Measurements from ENCODE around the gene CHSY1. TPM values are rescaled to one million over a fixed set of nuclear protein-coding genes. Genes with fewer than 3 reads are reported as not detected.

The CHSY1 gene
- total RNA-seq, 1 experiment from 2014 or later: 29.8 TPM

DNA sequence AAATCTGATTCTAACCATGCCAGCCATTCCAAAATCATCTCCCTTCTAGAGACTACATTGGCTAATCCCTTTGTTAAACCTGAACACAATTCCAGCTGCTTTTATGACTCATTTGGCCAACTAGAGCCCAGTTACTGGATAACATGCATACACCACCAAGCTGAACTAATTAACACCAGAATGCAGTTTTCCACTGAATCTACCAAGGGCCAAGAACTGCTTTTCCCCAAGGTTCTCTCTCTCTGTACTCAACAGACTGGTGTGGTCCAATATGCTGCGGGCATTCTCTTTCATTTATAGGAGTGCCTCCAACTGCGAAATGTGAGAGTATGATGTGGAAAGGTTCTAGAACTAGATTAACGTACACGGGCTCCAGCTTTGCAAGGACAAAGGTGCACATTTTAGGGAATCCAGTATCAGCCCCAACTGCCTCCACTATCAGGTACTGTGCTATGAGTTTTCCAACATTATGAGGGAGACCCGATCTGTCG is 1.5 kb downstream of the CHSY1 start:
- Mint-ChIP-seq H3K9me3 (ENCODE audit: unreplicated experiment) (no peaks in the 10 kb centered on the region), H3K36me3 (ENCODE audit: insufficient read depth, unreplicated experiment) (peaks cover 6% of the 10 kb centered on the region), H3K27ac (ENCODE audit: low read depth, unreplicated experiment) (no peak overlapping the region), H3K4me3 (ENCODE audit: unreplicated experiment) (peak overlapping the region; percentile 71), H3K27me3 (ENCODE audit: insufficient read depth, unreplicated experiment) (no peaks in the 10 kb centered on the region), H3K4me1 (ENCODE audit: insufficient read depth, unreplicated experiment) (peaks cover 31% of the 10 kb centered on the region)
- BruUV-seq (replicated peaks): no TSS peak
- TF ChIP-seq, protein P1, sequence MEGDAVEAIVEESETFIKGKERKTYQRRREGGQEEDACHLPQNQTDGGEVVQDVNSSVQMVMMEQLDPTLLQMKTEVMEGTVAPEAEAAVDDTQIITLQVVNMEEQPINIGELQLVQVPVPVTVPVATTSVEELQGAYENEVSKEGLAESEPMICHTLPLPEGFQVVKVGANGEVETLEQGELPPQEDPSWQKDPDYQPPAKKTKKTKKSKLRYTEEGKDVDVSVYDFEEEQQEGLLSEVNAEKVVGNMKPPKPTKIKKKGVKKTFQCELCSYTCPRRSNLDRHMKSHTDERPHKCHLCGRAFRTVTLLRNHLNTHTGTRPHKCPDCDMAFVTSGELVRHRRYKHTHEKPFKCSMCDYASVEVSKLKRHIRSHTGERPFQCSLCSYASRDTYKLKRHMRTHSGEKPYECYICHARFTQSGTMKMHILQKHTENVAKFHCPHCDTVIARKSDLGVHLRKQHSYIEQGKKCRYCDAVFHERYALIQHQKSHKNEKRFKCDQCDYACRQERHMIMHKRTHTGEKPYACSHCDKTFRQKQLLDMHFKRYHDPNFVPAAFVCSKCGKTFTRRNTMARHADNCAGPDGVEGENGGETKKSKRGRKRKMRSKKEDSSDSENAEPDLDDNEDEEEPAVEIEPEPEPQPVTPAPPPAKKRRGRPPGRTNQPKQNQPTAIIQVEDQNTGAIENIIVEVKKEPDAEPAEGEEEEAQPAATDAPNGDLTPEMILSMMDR (IDR thresholded peaks at IDR 0.05; ENCODE audit: unreplicated experiment): no peak
- intact Hi-C loops (cut with micrococcal nuclease): loop anchor here (1.0 to 2.0 kb wide), 3 partner anchors 50 to 162 kb away; no protein-coding TSS in a partner anchor
- DNase-seq (ENCODE audit: unreplicated experiment): peak; percentile 70
- ChIA-PET POLR2A (interaction anchor here (0.6 to 2.1 kb wide), 17 partner anchors 10 to 647 kb away, joined by 3 to 13 read pairs (median 3); no protein-coding TSS in a partner anchor), CTCF (interaction anchor here (0.7 to 1.8 kb wide), 6 partner anchors 18 to 332 kb away, joined by 3 to 6 read pairs (median 4); no protein-coding TSS in a partner anchor)

DNA sequence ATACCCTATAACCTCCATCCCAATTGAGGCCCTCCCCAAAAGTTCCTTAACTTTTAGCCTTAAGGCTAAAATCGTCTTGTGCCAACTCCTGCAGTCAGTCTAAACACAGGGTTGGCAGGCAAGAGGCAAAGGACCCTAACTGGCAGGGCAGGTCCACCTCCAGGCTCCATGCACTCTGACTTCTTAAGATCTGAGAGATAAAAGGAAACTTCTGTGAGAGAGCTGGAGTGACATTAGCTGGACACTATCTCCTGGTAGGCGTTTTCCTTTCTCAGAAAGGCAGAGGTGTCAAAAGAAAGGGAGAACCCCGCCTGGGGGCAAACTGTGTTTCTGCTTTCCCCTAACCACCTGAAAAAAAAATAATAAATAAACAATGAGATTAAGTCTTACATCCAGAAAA is 3.6 kb downstream of the CHSY1 start:
- no peaks in the 10 kb centered on the region for H3K27me3 Mint-ChIP-seq (ENCODE audit: insufficient read depth, unreplicated experiment)
- TF ChIP-seq, protein P1 (IDR thresholded peaks at IDR 0.05; ENCODE audit: unreplicated experiment): no peak
- no peaks in the 10 kb centered on the region for H3K9me3 Mint-ChIP-seq (ENCODE audit: unreplicated experiment)
- POLR2A ChIA-PET: interaction anchor here (0.6 to 1.0 kb wide), 2 partner anchors 8 to 11 kb away, joined by 3 to 4 read pairs; no protein-coding TSS in a partner anchor
- H3K4me3 Mint-ChIP-seq (ENCODE audit: unreplicated experiment): no peak overlapping the region
- H3K4me1 Mint-ChIP-seq (ENCODE audit: insufficient read depth, unreplicated experiment): peaks cover 40% of the 10 kb centered on the region
- no peak overlapping the region for H3K27ac Mint-ChIP-seq (ENCODE audit: low read depth, unreplicated experiment)
- H3K36me3 Mint-ChIP-seq (ENCODE audit: insufficient read depth, unreplicated experiment): peaks cover 6% of the 10 kb centered on the region
- no peak for DNase-seq (ENCODE audit: unreplicated experiment)
- no TSS peak for BruUV-seq (replicated peaks)
- CTCF ChIA-PET: interaction anchor here (0.7 to 1.7 kb wide), 6 partner anchors 41 to 233 kb away, joined by 3 to 5 read pairs (median 4); no protein-coding TSS in a partner anchor
- intact Hi-C loops (cut with micrococcal nuclease): no loop called here

DNA sequence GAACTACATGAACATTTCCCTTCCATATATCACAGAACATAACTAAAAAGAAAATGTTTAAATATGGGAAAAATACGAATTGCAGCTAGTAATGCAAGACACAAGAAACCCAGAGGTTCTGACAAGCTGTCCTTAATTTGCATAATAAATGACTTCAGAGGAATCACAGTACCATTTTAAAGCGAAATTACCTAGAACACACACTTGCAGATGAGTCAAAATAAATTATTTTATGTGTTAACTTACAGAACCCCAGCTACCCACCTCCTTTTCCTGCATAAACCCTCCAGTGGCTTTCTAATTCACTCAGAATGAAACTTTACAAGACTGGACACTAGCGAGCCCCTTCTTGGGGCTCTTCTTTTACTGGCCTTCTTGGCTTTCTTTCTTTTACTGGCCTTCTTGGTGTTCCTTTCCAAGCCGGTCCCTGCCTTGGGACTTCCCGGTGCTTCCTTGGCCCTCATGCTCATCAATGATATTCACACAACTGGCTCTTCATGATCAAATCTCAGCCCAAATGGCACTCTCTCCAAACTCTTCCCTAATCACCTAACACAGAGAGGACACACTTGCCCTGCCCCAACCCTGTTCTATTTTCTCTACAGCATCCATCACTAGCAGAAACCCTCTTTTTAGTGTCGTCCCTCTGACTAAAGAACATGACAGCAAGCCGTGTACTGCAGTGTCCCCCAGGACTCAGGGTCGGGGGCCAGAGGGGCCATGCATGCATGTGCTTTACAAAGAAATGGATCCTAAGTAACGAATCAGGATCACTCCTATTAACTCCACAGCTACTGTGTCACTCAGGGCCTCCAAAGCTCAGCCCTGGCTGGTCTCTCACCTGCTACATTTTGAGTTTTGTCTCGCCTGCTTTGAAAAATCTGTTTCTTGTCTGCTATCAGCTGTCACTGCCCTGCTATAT is 4.8 kb downstream of the CHSY1 start:
- H3K36me3 Mint-ChIP-seq (ENCODE audit: insufficient read depth, unreplicated experiment): peaks cover 6% of the 10 kb centered on the region
- CTCF ChIA-PET: interaction anchor here (1.1 to 1.7 kb wide), 5 partner anchors 11 to 238 kb away, joined by 3 to 8 read pairs (median 4); no protein-coding TSS in a partner anchor

More for the DNA sequence above, 4.8 kb downstream of the CHSY1 start:
- POLR2A ChIA-PET: interaction anchor here (0.5 to 1.2 kb wide), 2 partner anchors 11 to 26 kb away, joined by 3 to 4 read pairs; no protein-coding TSS in a partner anchor
- Mint-ChIP-seq H3K4me3 (ENCODE audit: unreplicated experiment) (peak overlapping the region; percentile 48), H3K27ac (ENCODE audit: low read depth, unreplicated experiment) (peak overlapping the region; percentile 32), H3K9me3 (ENCODE audit: unreplicated experiment) (no peaks in the 10 kb centered on the region), H3K27me3 (ENCODE audit: insufficient read depth, unreplicated experiment) (no peaks in the 10 kb centered on the region), H3K4me1 (ENCODE audit: insufficient read depth, unreplicated experiment) (peaks cover 42% of the 10 kb centered on the region)
- intact Hi-C loops (cut with micrococcal nuclease): no loop called here
- no TSS peak for BruUV-seq (replicated peaks)
- DNase-seq (ENCODE audit: unreplicated experiment): no peak
- TF ChIP-seq, protein P1 (IDR thresholded peaks at IDR 0.05; ENCODE audit: unreplicated experiment): no peak
